ENCODE results near the gene LRIG3.
"Not testable (repeated sequence)": the region's sequence is repeated elsewhere in the genome, so short reads cannot be mapped to it uniquely, and the experiment has no call there.

LRIG3 gene

GRCh38 chr12:58919231-58920101, 838 bp downstream of the LRIG3 start:
- Mint-ChIP-seq H3K9me3 (peaks cover 2% of the 10 kb centered on the region), H3K4me1 (no peaks in the 10 kb centered on the region), H3K27me3 (peaks cover 43% of the 10 kb centered on the region), H3K4me3 (peak overlapping the region; percentile 69), H3K36me3 (no peaks in the 10 kb centered on the region), H3K27ac (no peak overlapping the region)
- no peak for ATAC-seq

- no peaks in the 10 kb centered on the region for H3K36me3 Mint-ChIP-seq
- H3K27me3 Mint-ChIP-seq, result peaks cover 43% of the 10 kb centered on the region
- H3K27ac Mint-ChIP-seq, result no peak overlapping the region
- peaks cover 2% of the 10 kb centered on the region for H3K9me3 Mint-ChIP-seq
- ATAC-seq, result no peak
- no peaks in the 10 kb centered on the region for H3K4me1 Mint-ChIP-seq
- H3K4me3 Mint-ChIP-seq, result no peak overlapping the region
These were observed 1.8 kb downstream of the LRIG3 start for GRCh38 chr12:58918469-58918844.

GRCh38 chr12:58917699-58918468, 2.4 kb downstream of the LRIG3 start:
- H3K27ac Mint-ChIP-seq, result no peak overlapping the region
- H3K9me3 Mint-ChIP-seq, result peaks cover 2% of the 10 kb centered on the region
- no peaks in the 10 kb centered on the region for H3K36me3 Mint-ChIP-seq
- peaks cover 43% of the 10 kb centered on the region for H3K27me3 Mint-ChIP-seq
- no peak for ATAC-seq
- no peaks in the 10 kb centered on the region for H3K4me1 Mint-ChIP-seq
- H3K4me3 Mint-ChIP-seq, result no peak overlapping the region

- peaks cover 35% of the 10 kb centered on the region for H3K27me3 Mint-ChIP-seq
- no peaks in the 10 kb centered on the region for H3K36me3 Mint-ChIP-seq
- H3K27ac Mint-ChIP-seq, result no peak overlapping the region
- no peaks in the 10 kb centered on the region for H3K4me1 Mint-ChIP-seq
- no peaks in the 10 kb centered on the region for H3K9me3 Mint-ChIP-seq
- no peak overlapping the region for H3K4me3 Mint-ChIP-seq
- ATAC-seq, result no peak
These were observed 3.3 kb downstream of the LRIG3 start for GRCh38 chr12:58916921-58917511.

- no peak overlapping the region for H3K4me3 Mint-ChIP-seq
- H3K36me3 Mint-ChIP-seq, result no peaks in the 10 kb centered on the region
- ATAC-seq, result no peak
- H3K4me1 Mint-ChIP-seq, result no peaks in the 10 kb centered on the region
- H3K9me3 Mint-ChIP-seq, result peaks cover 3% of the 10 kb centered on the region
- no peak overlapping the region for H3K27ac Mint-ChIP-seq
- peaks cover 35% of the 10 kb centered on the region for H3K27me3 Mint-ChIP-seq
These were observed 4.1 kb downstream of the LRIG3 start for GRCh38 chr12:58916161-58916621.

- H3K36me3 Mint-ChIP-seq, result no peaks in the 10 kb centered on the region
- ATAC-seq, result no peak
- no peak overlapping the region for H3K4me3 Mint-ChIP-seq
- H3K27me3 Mint-ChIP-seq, result peaks cover 32% of the 10 kb centered on the region
- H3K4me1 Mint-ChIP-seq, result no peaks in the 10 kb centered on the region
- H3K27ac Mint-ChIP-seq, result no peak overlapping the region
- H3K9me3 Mint-ChIP-seq, result peaks cover 3% of the 10 kb centered on the region
These were observed 4.7 kb downstream of the LRIG3 start for GRCh38 chr12:58915634-58916033.

GRCh38 chr12:58915037-58915436, 5.3 kb downstream of the LRIG3 start:
- peaks cover 3% of the 10 kb centered on the region for H3K9me3 Mint-ChIP-seq
- no peak overlapping the region for H3K4me3 Mint-ChIP-seq
- no peak overlapping the region for H3K27ac Mint-ChIP-seq
- H3K4me1 Mint-ChIP-seq, result no peaks in the 10 kb centered on the region
- no peaks in the 10 kb centered on the region for H3K36me3 Mint-ChIP-seq
- ATAC-seq, result no peak
- H3K27me3 Mint-ChIP-seq, result peaks cover 26% of the 10 kb centered on the region

- H3K36me3 Mint-ChIP-seq, result no peaks in the 10 kb centered on the region
- no peaks in the 10 kb centered on the region for H3K4me1 Mint-ChIP-seq
- no peak overlapping the region for H3K4me3 Mint-ChIP-seq
- H3K27ac Mint-ChIP-seq, result no peak overlapping the region
- peaks cover 3% of the 10 kb centered on the region for H3K9me3 Mint-ChIP-seq
- H3K27me3 Mint-ChIP-seq, result peaks cover 21% of the 10 kb centered on the region
- no peak for ATAC-seq
These were observed 5.8 kb downstream of the LRIG3 start for GRCh38 chr12:58914457-58914856.

GRCh38 chr12:58907391-58907790, 12.9 kb downstream of the LRIG3 start:
- no peaks in the 10 kb centered on the region for H3K4me1 Mint-ChIP-seq
- H3K27ac Mint-ChIP-seq, result no peak overlapping the region
- peaks cover 15% of the 10 kb centered on the region for H3K9me3 Mint-ChIP-seq
- no peaks in the 10 kb centered on the region for H3K36me3 Mint-ChIP-seq
- no peaks in the 10 kb centered on the region for H3K27me3 Mint-ChIP-seq
- no peak for ATAC-seq
- no peak overlapping the region for H3K4me3 Mint-ChIP-seq

- no peaks in the 10 kb centered on the region for H3K4me1 Mint-ChIP-seq
- no peak overlapping the region for H3K27ac Mint-ChIP-seq
- no peak for ATAC-seq
- H3K9me3 Mint-ChIP-seq, result peaks cover 14% of the 10 kb centered on the region
- no peaks in the 10 kb centered on the region for H3K27me3 Mint-ChIP-seq
- no peak overlapping the region for H3K4me3 Mint-ChIP-seq
- no peaks in the 10 kb centered on the region for H3K36me3 Mint-ChIP-seq
These were observed 13.4 kb downstream of the LRIG3 start for GRCh38 chr12:58906917-58907316.

GRCh38 chr12:58905422-58905821, 14.9 kb downstream of the LRIG3 start:
- Mint-ChIP-seq H3K27me3 (no peaks in the 10 kb centered on the region), H3K4me1 (no peaks in the 10 kb centered on the region), H3K27ac (no peak overlapping the region), H3K9me3 (peaks cover 12% of the 10 kb centered on the region), H3K36me3 (no peaks in the 10 kb centered on the region), H3K4me3 (no peak overlapping the region)
- no peak for ATAC-seq

GRCh38 chr12:58902726-58903125, 17.6 kb downstream of the LRIG3 start:
- H3K27ac Mint-ChIP-seq, H3K27me3 Mint-ChIP-seq, H3K4me3 Mint-ChIP-seq, H3K4me1 Mint-ChIP-seq, H3K9me3 Mint-ChIP-seq, H3K36me3 Mint-ChIP-seq, ATAC-seq: not testable (repeated sequence)

GRCh38 chr12:58901664-58902063, 18.6 kb downstream of the LRIG3 start:
- H3K4me1 Mint-ChIP-seq, result no peaks in the 10 kb centered on the region
- H3K27me3 Mint-ChIP-seq, result no peaks in the 10 kb centered on the region
- H3K9me3 Mint-ChIP-seq, result peaks cover 6% of the 10 kb centered on the region
- H3K4me3 Mint-ChIP-seq, result no peak overlapping the region
- no peak for ATAC-seq
- H3K36me3 Mint-ChIP-seq, result no peaks in the 10 kb centered on the region
- no peak overlapping the region for H3K27ac Mint-ChIP-seq

GRCh38 chr12:58897969-58898368, 22.3 kb downstream of the LRIG3 start:
- H3K9me3 Mint-ChIP-seq, result no peaks in the 10 kb centered on the region
- no peaks in the 10 kb centered on the region for H3K27me3 Mint-ChIP-seq
- ATAC-seq, result no peak
- H3K36me3 Mint-ChIP-seq, result no peaks in the 10 kb centered on the region
- H3K4me3 Mint-ChIP-seq, result no peak overlapping the region
- no peaks in the 10 kb centered on the region for H3K4me1 Mint-ChIP-seq
- no peak overlapping the region for H3K27ac Mint-ChIP-seq

GRCh38 chr12:58896278-58896677, 24.0 kb downstream of the LRIG3 start:
- Mint-ChIP-seq H3K4me1 (no peaks in the 10 kb centered on the region), H3K9me3 (no peaks in the 10 kb centered on the region), H3K27ac (no peak overlapping the region), H3K27me3 (no peaks in the 10 kb centered on the region), H3K4me3 (no peak overlapping the region), H3K36me3 (no peaks in the 10 kb centered on the region)
- no peak for ATAC-seq

All from stimulated activated memory B cell treated with anti-CD40 and anti-IgM and Interleukin-4, amounts not matched to agents 10 μg/mL and 1 μg/mL and 100 μg/mL, for 72 hours (primary cell).